C4-2B (cell line): ENCODE data around the gene BBOX1.

Experiments
- CTCF ChIP-seq: fragments of 450-650 bp; conservative IDR thresholded peaks from 2 replicates; pipeline ENCODE4 v1.5.1; 2017; ENCODE audit warnings: mild to moderate bottlenecking
- ZFX ChIP-seq: fragments of 450-650 bp; IDR thresholded peaks from 2 replicates; pipeline ENCODE4 v1.6.1; 2017

DNA sequence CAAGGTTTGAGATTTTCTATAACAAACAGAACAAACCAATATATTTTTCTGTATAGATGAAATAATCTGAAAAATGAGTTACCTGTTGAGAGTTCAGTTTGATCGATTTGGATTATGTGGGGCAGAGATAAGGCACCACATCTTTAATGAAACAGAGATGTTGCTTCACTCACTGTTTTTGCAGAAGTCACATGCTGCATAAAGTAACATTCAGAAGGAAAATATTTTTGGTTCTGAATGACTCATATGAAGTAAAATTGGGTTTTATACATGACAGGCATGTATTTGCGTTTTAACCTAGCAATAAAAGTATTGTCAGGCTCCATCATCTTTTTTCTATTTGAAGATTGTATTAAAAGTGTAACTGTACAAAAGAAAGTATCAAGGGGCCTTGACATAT is 77.8 kb downstream of the BBOX1 start:
- no peak for TF ChIP-seq CTCF
- no peak for TF ChIP-seq ZFX
